Fibroblast of skin of right biceps (primary cell): Measurements from ENCODE around the gene SNRNP40.
"Not testable (repeated sequence)": the region's sequence is repeated elsewhere in the genome, so short reads cannot be mapped to it uniquely, and the experiment has no call there.

ENCODE experiments used
- DNase-seq: peaks from one replicate; pipeline ENCODE4 v3.0.0-alpha.2; 2013

Gene SNRNP40

GRCh38 chr1:31296486-31297276 is at the start of gene SNRNP40, which contains the start of gene ZCCHC17:
Gene SNRNP40 (minus strand): TSS chr1:31296788. CDS start chr1:31296751, 37 bp downstream.
Gene ZCCHC17 (plus strand): TSS chr1:31297032. CDS start chr1:31310099, 13,067 bp downstream.
- peak; percentile 99 for DNase-seq

DNA sequence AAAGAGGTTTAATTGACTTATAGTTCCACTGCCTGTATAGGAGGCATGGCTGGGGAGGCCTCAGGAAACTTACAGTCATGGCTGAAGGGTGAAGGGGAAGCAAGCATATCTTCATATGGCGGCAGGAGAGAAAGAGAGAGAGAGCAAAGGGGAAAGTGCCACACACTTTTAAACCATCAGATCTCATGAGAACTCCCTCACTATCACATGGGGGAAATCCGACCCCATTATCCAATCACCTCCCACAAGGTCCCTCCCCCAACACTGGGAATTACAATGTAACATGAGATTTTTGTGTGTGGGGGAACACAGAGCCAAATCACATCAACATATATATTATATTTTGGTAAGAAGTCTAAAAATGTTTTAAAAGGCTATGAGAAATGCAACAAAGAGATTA is 49.0 kb upstream of the SNRNP40 start:
- DNase-seq, result no peak

DNA sequence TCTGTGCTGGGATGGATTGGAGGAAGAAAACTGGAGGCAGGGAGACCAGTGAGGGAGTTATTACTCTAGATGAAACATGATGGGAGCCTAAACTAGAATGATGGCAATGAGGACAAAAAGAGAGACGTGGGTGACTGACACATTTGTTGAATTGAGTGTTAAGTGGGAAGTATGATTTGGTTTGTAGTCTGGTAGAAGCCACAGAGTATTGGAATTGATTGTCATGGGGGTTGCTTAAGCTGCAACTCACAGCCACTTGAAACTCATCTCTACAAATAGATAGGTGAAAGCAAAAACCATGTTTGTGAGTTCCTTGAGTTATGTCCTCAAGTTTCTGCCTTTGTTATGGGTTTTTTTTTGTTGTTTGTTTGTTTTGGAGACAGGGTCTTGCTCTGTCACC is 47.9 kb upstream of the SNRNP40 start:
- no peak for DNase-seq

- no peak for DNase-seq
Observed at GRCh38 chr1:31336687-31337467, 40.3 kb upstream of the SNRNP40 start.

GRCh38 chr1:31335007-31335406 is 38.4 kb upstream of the SNRNP40 start:
- DNase-seq, result peak; percentile 26

- DNase-seq, result peak; percentile 46
Observed at GRCh38 chr1:31327381-31327780, 30.8 kb upstream of the SNRNP40 start.

- DNase-seq, result no peak
Observed at GRCh38 chr1:31326461-31326860, 29.9 kb upstream of the SNRNP40 start.

GRCh38 chr1:31324992-31325391 is 28.4 kb upstream of the SNRNP40 start:
- no peak for DNase-seq

- DNase-seq, result no peak
Observed at GRCh38 chr1:31324093-31324492, 27.5 kb upstream of the SNRNP40 start.

DNA sequence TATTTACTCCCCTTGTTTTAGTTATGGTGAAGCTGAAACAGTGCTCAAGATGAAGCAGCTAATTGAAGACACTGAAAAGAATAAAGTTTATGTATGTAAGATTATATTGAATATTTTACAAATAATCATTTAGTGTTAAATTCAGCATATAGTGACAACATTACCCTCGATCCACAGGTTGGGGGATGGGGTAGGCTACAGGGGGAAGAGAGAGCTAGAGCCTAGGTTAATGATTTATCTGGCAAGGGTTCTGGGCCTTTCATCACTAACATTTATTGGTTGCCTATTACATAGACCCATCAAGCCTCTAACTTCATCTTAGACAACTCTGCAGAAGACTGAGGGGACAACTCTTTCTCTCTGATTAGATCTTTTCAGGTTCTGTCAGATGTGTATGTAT is 21.6 kb upstream of the SNRNP40 start:
- DNase-seq, result no peak

- DNase-seq, result no peak
Observed at GRCh38 chr1:31315902-31316301, 19.3 kb upstream of the SNRNP40 start.

DNA sequence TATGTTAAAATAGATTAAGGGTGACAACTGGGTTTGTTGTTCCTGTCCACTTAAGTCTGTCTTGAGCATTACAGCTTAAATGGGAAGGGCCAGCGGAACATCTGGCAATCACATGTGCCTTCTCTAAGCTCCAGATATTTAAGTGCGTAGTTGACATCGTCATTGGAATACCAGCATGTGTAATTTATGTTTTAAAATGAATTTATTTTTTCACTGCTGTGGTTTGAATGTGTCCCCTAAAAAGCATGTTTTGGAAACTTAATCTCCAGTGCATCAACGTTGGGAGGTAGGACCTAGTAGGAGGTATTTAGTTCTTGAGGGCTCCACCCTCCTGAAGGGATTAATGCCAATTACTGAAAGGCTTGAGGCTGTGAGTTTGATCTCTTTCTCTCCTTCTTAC is 13.6 kb upstream of the SNRNP40 start:
- DNase-seq, result peak; percentile 28

DNA sequence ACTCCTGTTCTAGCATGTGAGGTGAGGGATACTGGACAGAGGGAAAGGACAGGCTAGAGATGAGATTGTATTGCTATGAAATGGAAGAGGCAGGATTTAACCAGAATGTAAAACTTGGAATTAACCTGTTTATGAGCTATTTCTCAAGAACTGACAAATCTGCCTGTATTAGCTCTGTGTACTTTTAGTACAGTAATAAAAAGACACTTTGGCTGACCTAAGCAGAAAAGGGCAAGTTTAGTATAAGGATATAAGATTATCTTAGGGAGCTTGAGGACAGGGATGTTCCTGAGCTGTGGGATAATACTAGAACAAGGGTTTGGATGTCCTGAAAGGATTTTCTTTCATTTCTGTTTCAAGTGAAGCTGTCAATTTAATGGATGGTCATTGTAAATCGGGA is 11.4 kb upstream of the SNRNP40 start:
- no peak for DNase-seq

DNA sequence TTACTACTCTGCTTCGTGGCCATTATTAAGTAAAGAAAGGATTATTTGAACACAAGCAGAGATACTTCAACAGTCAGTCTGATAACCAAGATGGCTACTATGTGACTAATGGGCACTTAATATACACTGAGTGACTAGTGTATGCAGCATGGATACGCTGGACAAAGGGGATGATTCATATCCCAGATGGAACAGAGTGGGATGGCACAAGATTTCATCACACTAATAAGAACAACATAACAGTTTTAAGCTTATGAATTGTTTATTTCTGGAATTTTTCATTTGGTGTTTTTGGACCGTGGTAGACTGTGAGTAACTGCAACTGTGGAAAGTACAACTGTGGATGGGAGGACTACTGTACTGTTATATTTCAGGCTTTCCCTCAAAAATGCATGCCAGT is 9.7 kb upstream of the SNRNP40 start:
- peak; percentile 92 for DNase-seq

DNA sequence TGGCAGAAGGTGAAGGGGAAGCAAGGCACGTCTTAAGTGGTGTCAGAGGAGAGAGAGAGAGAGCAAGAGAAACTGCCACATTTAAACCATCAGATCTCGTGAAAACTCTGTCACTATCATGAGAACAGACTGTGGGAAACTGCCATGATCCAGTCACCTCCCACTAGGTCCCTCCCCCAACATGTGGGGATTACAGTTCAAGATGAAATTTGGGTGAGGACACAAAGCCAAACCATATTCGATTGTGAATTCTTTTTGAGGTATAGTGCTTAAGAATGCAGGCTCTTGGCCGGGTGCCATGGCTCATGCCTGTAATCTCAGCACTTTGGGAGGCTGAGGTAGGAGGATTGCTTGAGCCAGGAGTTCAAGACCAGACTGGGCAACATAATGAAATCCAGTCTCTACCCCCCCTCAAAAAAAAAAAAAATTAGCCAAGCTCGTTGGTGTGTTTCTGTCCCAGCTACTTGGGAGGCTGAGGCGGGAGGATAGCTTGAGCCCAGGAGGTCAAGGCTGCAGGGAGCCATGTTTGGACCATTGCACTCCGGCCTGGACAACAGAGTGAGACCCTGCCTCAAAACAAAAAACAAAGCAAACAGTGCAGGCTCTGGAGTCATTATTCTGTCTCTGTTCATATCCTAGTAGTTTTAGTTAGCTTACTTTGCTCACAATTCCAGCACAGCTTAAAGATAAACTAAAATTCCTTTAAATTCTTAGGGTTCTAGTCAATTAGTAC is 6.3 kb upstream of the SNRNP40 start:
- DNase-seq, result peak; percentile 63

- DNase-seq, result no peak
Observed at GRCh38 chr1:31300193-31300592, 3.6 kb upstream of the SNRNP40 start.

- DNase-seq, result no peak
Observed at GRCh38 chr1:31299365-31299764, 2.8 kb upstream of the SNRNP40 start.

DNA sequence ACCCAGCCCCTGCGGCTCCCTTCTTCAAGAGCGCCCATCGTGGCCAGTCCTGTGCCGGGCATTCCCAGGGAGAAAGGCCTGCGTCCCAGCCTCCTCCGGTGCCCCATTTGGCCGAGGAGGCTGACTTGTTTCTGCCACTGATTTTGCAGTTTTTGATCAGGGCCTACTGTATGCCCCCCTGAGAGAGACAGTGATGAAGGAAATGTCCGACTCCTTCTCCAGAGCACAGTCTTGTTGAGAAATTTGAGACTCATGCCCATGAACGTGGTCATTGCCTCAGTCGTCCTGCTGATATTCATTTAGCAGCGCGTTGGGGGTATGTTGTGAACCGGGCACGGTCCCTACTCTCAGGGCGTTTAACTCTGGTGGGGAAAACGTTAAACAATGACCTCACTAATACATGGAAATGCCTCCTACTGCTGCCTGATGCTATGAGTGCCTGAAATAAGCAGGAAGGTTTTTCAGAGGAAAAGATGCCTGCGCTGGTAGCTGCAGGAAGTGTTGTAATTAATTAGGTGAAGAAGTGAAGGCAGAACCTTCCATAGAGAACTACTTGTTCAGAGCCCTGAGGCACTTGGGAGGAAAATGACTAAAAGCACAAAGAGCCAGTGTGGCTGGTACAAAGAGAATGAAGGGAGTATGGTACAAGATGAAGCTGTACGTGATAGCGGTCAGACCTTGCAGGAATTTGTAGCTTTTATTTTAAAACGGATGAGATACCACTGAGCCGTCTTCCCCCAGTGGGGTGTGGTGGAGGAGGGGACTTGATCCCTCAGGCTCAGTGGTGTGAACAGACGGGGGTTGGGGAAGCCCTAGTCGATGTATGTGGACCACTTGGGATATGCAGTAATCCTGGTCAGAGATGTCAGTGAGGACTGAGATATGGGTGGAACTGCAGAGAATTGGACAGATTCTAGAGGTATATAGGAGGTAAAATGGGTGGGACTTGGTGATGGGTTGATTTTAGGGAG is 974 bp upstream of the SNRNP40 start:
- peak; percentile 14 for DNase-seq

DNA sequence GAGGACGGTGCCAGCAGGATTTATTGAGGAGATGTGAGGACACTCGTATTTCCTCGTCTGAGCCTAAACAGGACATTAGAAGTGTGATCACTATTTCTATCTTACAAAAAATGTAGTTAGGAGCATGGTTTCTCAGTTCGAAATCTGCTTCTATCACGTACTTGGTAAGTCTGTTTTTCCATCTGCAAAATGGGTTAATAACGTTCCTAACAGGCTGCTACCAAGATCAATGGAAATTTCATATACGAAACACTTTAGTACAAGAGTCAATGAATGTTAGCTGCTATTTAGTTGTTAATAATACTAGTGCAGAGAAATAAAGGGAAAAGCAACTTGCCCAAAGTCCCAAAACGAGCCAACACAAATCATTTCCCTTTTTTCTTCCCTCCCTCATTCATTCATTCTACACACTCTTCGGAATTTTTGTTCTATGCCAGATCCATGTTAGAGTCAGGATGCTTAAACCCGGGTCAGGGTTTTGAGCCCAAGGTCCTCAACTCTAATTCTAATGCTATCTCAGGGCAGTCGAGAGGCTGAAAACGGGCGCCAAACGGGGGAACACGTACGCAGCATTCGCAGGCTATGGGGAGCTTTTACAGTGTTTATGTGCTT is 608 bp downstream of the SNRNP40 start:
- no peak for DNase-seq

DNA sequence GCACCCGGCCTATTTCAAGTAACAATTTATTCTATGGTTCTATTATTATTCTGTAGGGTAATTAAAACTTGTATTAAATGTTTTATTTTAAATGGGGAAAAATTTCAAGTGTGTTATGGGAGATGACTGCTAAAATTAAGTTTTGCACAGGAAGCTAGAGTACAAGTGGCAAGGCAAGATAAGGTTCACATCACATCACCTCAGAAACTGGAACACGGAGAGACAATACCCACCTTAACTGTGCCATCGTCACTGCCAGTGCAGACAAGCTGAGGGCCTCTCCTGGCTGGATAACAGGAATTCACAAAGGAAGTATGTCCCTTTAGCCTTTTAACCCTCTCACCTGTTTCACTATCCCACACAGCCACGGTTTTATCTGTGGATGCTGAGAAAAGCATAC is 7.6 kb downstream of the SNRNP40 start:
- no peak for DNase-seq

- DNase-seq, result not testable (repeated sequence)
Observed at GRCh38 chr1:31287791-31288190, 8.8 kb downstream of the SNRNP40 start.

GRCh38 chr1:31282426-31282825 is 14.2 kb downstream of the SNRNP40 start:
- not testable (repeated sequence) for DNase-seq
